HG03521 (cell line): ENCODE results near the gene CLEC3B.
"Not testable (repeated sequence)": the region's sequence is repeated elsewhere in the genome, so short reads cannot be mapped to it uniquely, and the experiment has no call there.

Source experiments
- ATAC-seq: cut with Tn5 transposase; IDR thresholded peaks from one replicate; pipeline ENCODE4 v1.9.1; 2021; ENCODE audit warnings: mild to moderate bottlenecking, moderate library complexity; ENCODE audit not compliant: unreplicated experiment

Gene CLEC3B, protein sequence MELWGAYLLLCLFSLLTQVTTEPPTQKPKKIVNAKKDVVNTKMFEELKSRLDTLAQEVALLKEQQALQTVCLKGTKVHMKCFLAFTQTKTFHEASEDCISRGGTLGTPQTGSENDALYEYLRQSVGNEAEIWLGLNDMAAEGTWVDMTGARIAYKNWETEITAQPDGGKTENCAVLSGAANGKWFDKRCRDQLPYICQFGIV

DNA sequence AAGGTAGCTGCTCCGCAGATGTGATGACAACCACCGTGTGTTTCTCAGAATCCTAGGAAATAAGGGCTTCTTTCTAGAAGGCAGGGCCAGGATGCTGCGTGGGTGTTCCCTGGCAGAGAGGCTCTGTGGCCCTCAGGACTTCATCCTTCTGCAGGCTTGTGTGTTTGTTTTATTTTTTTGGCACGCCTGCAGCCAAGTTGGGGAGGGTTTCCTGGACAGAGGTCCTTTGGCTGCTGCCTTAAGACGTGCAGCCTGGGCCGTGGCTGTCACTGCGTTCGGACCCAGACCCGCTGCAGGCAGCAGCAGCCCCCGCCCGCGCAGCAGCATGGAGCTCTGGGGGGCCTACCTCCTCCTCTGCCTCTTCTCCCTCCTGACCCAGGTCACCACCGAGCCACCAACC is at the start of gene CLEC3B:
Gene CLEC3B (plus strand): TSS at position 266 of the 400 bp plus-strand sequence. CDS start 60 bp downstream, at position 326.
- no peak for ATAC-seq

DNA sequence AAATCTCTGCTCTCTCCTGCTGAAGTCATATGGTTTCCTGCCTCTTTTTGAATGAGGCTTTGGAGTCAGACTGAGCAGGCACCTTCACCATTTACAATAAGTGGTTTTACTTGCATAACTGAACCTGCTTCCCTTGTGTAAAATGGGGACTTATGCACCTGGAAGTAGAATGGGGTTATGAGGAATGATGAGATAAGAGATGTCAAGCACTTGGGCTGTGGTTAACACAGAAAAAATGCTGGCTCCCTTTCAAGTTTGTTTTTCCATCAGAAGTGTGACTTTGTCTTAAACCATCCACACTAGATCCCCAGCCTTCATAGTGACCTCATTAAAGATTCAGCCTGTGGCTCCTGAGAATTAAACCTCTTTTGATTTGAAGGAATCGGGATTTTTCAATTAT is 44.9 kb upstream of the CLEC3B start:
- ATAC-seq, result no peak

DNA sequence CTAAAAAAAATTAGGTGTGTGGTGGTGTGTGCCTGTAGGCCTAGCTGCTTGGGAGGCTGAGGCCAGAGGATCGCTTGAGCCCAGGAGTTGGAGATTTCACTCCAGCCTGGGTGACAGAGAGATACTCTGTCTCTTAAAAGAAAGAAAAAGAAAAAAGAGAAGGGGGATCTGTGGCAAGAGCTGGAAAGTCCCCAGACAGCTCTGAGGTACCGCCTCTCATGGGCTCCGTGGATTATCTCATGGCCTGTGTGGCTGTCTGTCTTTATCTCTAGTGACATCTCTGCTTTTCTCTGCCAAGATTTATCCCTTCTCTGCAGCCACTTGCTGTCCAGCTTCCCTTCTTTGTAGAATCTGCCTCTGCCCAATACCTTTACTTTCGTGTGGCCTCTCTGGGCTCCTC is 44.4 kb upstream of the CLEC3B start:
- ATAC-seq, result no peak

DNA sequence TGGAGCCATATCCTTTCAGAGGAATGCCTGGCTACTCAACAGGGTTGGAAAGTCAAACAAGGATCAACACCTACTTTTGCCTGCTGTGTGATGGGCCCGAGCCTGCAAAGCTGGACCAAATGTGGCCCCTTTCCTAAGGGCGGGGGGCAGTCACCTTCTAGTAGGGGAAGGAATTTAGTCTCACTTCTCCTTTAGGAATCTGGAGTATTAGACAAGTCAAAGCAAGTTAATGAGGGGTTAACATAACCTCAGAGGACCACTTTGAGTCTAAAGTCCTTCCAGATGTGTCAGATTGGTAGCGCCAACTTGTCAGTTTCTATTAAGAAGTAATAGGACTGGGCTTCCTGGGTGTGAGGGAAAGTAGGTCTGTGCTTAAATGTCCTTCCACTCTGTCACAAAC is 43.3 kb upstream of the CLEC3B start:
- no peak for ATAC-seq

DNA sequence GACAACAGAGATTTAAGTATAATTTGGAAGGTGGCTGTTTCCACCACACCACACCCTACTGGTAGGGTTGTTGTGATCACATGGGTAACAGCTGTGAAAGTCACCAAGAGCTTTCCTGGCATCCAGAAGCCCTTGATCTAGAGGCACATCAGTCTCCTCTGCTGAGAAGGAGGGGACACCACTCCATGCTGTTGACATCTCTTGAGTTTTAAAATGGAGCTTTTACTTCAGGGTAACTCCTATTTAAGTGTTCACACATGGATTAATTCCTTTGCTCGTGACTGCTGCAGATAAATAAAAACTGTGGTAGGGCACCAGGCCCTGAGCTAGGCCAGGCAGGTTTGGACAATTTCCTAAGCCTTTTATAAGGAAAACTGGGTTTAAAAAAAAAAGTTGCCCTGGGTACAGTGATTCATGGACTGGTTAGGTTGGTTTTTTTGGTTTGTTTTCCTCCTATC is 42.6 kb upstream of the CLEC3B start:
- no peak for ATAC-seq

DNA sequence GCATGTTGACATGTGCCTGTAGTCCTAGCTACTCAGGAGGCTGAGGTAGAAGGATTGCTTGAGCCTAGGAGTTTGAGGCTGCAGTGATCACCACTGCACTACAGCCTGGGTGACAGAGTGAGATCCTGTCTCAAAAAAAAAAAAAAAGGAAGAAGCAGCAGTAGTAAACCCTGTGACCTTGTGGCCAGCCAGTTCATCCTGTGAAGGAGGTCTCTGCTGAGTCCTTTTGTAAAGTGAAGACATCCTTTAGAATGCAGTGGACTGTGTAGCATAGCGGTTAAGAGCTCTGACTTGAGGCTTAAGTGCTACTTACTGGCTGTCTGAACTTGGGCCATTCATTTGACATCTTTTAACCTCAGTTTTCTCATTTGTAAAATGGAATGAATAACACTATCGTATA is 41.8 kb upstream of the CLEC3B start:
- ATAC-seq, result no peak

DNA sequence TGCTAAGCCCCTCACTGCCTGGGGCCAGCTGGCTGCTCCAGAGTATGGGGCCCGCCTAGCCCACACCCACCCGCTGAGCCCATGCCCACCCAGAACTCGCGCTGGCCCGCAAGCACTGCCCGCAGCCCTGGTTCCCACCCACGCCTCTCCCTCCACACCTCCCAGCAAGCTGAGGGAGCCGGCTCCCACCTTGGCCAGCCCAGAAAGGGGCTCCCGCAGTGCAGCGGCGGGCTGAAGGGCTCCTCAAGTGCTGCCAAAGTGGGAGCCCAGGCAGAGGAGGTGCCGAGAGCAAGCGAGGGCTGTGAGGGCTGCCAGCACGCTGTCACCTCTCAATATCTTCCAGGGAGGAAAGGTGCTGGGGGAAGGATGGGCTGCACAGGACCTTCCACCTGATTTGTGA is 39.8 kb upstream of the CLEC3B start:
- ATAC-seq, result not testable (repeated sequence)

DNA sequence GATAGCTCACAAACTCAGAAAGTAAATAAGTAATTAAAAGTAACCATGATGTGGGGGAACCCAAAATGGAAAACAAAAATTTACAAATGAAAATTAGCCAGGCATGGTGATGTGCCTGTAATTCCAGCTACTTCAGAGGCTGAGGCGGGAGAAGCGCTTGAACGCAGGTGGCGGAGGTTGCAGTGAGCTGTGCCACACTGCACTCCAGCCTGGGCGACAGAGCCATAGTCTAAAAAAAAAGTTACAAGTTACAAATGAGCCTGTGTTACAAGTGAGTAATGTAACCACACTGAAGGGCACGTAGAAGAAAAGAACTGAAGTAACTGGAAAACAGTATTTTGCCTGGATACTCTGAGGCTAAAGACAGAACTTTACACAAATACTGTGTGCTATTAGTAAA is 38.8 kb upstream of the CLEC3B start:
- no peak for ATAC-seq

DNA sequence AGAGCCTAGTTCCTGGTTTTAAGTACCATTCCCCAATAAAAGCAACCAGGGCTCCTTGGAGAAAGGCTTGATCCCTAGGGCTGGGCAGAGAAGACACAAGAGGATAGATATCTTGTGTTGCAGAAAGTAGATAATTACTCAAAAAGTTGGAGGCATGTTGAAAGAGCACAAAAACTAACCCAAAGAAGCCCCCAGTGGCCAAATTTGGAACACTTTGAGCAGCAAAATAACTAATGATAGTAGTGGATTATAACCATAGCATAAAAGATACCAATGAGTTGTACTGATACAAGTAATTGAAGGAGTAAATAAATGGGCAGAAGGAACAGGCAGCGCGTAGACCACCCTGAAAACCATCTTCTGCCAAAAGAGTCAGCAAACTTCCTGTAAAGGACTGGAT is 38.0 kb upstream of the CLEC3B start:
- ATAC-seq, result no peak

DNA sequence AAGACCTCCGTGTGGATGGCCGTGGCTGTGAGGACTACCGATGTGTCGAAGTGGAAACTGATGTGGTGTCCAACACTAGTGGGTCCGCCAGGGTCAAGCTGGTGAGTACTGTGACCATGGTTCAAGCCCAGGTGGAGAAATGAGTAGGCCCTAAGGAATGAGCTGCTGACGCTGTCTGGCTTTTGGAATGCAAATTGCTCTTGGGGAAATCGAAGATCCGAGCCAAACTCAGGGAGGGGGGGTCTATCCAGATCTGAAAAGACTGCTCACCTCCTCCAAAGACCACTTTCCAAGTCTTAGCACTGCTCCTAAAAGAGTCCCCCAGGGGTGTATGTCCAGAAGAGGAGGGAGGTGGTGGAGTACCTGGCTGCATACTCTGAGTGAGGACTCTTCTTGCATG is 37.0 kb upstream of the CLEC3B start:
- ATAC-seq, result no peak

DNA sequence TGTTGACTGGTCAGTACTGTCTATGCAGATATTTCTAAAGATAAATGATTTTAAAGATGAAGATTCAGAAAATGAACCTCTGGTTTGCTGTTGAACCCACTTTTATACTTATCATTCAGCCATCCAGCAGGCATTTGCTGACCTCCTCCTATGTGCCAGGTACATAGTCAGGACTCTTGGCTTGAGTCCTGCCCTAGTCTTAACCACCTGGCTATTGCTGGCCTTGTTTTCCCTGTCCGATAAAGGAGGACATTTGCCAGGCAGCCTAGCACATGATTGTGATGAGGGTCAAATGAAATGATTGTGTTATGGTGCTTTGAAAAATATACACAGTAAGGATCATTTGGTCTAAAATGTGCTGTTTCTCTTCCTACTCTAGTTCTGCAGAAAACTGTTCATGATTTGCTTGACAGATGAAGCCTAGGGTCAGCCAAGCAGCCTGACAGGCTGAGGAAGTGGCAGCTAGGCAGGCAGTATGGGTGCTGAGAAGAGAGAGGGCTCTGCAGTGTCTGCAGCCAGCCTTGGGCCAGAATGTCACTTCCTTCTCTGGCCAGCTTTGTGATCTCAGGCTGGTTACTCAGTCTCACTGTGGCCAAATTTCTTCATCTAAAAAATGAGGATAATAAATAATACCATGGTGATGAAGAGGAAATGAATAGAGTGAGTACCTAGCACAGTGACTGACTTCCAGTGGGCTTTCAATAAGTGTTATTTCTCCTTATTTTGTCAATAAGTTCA is 36.3 kb upstream of the CLEC3B start:
- no peak for ATAC-seq

DNA sequence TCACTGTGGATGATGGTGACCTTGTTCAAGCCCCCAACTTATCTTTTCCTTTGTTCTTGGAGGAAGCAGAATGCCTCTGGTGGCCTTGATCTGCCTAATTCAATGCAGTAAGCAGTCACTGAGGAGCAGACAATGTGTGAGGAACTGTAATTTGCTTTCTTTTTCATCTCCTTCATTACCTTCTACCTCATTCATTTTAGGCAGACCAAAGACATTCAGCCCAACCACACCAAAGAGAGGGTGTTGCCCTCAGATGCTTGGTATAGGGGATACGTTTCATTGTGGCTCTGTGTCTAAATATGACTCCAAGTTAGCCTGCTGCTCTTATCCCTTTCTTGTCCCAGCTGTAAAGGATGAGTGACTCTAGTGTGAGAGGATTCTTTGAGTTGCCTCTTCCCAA is 34.8 kb upstream of the CLEC3B start:
- no peak for ATAC-seq

DNA sequence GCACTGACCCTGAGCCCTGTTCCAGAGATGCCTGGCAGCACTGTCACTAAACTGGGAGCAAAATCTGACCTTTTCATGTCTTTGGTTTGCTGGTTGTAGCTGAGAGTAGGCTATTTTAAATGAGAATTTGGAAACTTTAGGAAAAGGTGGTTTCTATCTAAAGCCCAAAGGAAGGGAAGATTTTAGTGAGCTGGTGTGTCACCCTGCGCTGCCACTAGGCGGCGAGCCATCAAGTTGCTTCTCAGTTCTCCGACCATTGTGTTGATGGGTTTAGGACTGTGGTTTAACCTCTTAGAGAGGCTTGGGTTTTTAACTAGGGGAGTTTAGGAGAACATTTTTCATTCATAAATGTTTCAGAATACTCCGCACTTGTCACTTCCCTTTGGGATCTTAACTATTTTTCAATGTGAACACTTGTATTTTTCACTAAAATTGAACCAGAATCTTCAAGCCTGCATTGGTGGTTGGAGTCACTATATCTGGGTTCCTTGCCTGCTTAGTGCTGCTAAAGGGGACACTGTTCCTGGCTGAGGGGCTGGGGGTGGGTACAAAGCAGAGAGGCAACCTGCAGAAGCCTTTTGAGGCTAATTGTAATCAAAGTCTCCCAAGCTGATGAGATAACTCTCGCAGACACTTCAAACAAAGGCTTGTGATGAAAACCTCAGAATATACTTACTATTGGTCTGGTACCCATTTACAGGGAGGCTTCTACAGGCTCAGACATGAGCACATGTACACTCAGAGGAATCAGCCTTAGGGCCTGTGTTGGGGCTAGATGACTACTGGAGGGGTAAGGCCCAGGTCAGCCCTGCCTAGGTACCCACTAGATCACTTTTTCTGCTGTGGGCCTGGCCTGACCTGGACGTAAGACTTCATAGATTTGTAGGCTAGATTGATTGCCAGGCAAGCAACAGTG is 33.3 kb upstream of the CLEC3B start:
- no peak for ATAC-seq

DNA sequence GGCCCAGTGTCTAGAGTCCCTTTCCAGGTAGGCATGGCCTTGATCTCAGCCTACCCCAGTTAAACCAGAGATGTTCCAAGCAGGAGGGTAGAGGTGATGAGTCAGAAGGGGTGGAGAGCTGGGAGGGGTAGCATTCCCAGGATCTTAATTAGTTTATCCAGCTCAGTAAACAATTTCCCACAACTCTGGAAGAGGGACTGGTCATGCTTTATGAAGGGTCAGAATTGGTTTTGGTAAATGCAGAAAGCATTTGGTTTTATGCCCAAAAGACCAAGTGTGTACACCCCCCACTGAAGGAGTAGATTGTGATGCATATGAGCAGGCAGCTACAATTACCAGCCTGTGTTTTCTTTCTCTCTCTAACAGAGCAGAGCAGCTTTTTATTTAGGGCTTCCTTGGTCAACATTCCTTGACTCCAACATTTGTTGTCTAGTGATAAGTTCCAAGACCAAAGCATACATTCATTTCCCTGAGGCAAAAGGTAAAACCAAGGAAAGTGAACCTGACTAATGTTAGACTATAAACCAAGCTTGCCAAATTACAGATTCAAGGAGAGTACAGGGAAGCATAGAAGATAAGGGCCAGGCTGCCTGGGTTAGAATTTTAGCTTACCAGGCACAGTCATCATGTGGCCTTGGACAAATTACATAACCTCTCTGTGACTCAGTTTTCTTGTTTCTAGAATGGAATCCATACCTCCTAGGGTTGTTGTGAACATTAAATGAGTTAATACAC is 32.5 kb upstream of the CLEC3B start:
- ATAC-seq, result no peak

DNA sequence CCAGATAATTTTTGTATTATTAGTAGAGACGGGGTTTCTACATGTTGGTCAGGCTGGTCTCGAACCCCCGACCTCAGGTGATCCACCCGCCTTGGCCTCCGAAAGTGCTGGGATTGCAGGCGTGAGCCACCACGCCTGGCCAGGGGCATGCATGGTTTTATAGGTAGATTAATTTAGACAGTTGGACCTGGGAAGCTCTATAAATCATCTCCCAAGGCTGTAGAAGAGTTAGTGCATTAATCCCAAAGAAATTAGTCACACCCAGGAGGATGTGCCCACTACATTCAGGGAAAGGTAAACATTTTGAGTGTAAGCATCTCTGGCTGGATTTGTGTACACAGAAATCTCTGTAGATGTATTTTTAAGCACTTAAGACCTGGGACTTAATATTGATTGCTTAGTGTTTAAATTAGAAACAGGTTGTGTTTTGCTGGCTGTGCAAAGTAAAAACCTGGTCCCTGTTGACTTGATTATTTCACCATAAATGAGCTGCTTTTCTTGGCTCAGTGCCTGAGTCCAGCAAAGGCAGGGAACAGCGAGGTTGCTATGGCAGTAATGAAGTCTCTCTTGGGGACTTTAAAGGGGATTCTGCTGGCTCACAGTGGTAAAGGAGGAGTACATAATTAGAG is 30.8 kb upstream of the CLEC3B start:
- ATAC-seq, result no peak

DNA sequence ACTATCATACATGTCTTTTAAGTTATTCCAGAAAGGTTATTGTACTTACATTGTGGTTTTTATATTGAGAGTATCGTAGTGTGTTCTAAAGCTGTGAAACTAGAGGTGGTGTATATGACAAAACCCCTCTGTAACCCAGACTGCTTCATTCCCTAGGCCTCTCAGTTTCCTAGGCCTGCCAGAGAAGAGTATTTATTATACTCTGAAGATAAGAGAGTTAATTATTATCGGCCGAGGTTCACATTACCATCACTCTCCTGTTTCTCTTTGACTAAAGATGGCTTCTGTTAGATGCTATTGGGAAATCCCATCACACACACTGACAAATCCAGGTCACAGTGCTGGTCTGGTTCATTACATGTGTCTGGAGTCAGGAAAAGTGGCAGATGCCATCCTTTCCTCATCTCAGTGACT is 29.5 kb upstream of the CLEC3B start:
- no peak for ATAC-seq

DNA sequence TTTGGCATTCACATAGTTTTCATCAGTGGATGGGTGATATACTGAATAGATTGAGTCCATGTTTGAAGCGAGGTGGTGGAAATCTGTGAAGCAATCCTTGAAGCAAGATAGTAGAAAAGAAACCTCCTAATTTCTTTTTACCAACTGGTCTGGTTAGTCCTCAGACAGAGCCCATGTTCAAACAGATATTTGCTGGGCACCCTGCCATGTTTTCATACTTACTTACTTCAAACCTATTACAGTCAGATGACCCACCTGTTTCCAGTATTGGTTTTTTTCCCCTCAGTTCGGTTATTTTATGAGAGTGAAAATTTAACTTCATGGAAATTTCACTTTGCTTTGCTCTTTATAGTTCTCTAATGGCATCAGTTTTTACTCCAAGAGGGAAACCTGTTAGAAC is 26.3 kb upstream of the CLEC3B start:
- ATAC-seq, result no peak

DNA sequence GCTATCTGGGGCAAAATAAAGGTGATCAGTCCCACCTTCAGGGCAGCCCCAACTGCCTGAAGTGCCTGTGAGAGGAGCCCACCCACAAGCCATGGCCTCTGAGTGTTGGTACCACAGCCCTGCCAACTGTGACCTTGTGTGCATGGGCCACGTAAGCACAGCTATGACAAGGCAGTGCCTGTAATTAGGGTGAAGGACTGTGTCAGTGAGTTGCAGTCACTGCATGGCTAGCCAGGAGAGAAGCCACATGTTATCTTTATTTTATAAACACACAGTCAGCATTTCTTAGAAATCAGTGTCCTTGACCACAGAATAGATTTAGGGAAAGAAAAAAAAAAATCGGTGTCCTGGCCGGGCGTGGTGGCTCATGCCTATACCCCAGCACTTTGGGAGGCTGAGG is 25.3 kb upstream of the CLEC3B start:
- ATAC-seq, result no peak

DNA sequence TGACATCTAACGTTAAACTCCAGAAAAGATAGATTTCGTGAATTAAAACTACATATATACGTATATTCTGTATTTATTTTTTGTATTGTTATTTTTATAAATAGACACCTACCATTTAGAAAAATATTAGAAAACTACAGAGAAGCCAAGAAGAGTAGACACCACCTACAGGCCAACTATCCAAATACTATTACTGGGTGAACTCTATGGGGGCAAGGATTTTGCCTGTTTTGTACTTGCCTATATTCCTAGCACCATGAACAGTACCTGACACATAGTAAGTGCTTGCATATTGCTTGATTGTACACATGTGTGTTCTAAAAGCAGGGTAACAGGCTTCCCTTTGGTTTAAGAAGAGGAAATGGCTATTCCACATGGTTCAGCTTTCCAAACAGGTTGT is 24.4 kb upstream of the CLEC3B start:
- ATAC-seq, result no peak

DNA sequence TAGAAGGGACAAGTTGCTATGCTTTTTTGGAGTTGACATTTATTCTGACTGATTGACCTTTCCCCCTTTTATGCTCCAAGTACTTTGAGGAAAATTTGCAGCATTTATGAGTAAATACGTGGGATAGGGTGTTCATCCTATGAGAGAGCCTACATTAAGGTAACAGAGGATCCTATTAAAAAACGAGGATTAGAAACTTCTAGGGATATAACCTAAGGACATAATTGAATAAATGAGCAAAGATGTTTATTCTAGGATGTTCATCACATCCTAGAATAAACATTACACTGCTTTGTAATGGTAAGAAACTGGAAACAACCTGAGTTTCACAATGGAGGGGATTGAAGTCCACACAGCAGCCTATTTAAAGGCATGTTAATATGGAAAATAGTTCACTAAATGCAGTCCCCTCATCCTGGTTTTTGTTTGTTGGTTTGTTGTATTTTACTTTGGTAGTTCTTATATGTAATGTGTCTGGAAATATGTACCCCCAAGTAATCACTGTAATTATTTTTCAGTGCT is 23.9 kb upstream of the CLEC3B start:
- no peak for ATAC-seq
